IMR-90 (cell line): ENCODE data around the gene PIP4K2A. TPM values are rescaled to one million over a fixed set of nuclear protein-coding genes. Genes with fewer than 3 reads are reported as not detected.
A peak's percentile ranks its signal among the peaks of the same experiment; 100 is the strongest.

ENCODE experiments used
- ATAC-seq: fragments of 200-7000 bp; cut with Tn5 transposase; 2 replicates; pipeline ENCODE4 v1.9.1; 2020; ENCODE audit warnings: low read depth, mild to moderate bottlenecking, moderate library complexity
- BruUV-seq: library from RNA; stranded (reverse); fragments of 400-500 nt; replicated peaks from 2 replicates; lab custom pipeline; 2021; lab: Mats Ljungman, UMichigan
- CTCF ChIA-PET: fragments of 300-600 bp; formaldehyde crosslinking; extraction: SDS; loops from one replicate; lab custom pipeline; 2021; ENCODE audit warnings: antibody characterized with exemption; lab: Yijun Ruan, JAX
- POLR2A ChIA-PET: fragments of 300-600 bp; sonication (Branson Sonifier 250); formaldehyde crosslinking; loops from one replicate; lab custom pipeline; 2022; ENCODE audit warnings: antibody characterized with exemption; ENCODE audit not compliant: unreplicated experiment; lab: Charles Lee
- DNase-seq: peaks from one replicate; pipeline ENCODE4 v3.0.0; 2013
- H2AFZ ChIP-seq: replicated peaks from 2 replicates; pipeline ENCODE3; 2013; ENCODE audit warnings: low read length, mild to moderate bottlenecking; ENCODE audit not compliant: poor library complexity
- H2AK5ac ChIP-seq: 2 replicates; pipeline ENCODE4 v1.6.1; 2013; ENCODE audit warnings: low read depth, low read length, inconsistent platforms
- H2AK9ac ChIP-seq: replicated peaks from 2 replicates; pipeline ENCODE3; 2013; ENCODE audit warnings: mild to moderate bottlenecking, low read depth, low read length, moderate library complexity; ENCODE audit not compliant: poor library complexity
- H2BK120ac ChIP-seq: 2 replicates; pipeline ENCODE4 v1.6.1; 2013; ENCODE audit warnings: low read depth, low read length, inconsistent platforms
- H2BK15ac ChIP-seq: 3 replicates; pipeline ENCODE4 v1.6.1; 2013; ENCODE audit warnings: low read depth, low read length, inconsistent platforms
- H2BK20ac ChIP-seq: 2 replicates; pipeline ENCODE4 v1.6.1; 2013; ENCODE audit warnings: low read depth, mild to moderate bottlenecking, inconsistent platforms, low read length, moderate library complexity
- H2BK5ac ChIP-seq: 2 replicates; pipeline ENCODE4 v1.6.1; 2013; ENCODE audit warnings: mild to moderate bottlenecking, low read depth, low read length, inconsistent platforms; ENCODE audit not compliant: poor library complexity, severe bottlenecking
- H3K14ac ChIP-seq: replicated peaks from 2 replicates; pipeline ENCODE4 v1.6.1; 2013; ENCODE audit warnings: low read depth, low read length, inconsistent platforms
- H3K18ac ChIP-seq: 2 replicates; pipeline ENCODE4 v1.6.1; 2013; ENCODE audit warnings: low read depth, low read length, control low read depth
- H3K23ac ChIP-seq: 2 replicates; pipeline ENCODE4 v1.6.1; 2013; ENCODE audit warnings: low read depth, low read length, inconsistent platforms
- H3K27ac ChIP-seq: 2 replicates; pipeline ENCODE4 v1.5.1; 2013; ENCODE audit warnings: mild to moderate bottlenecking, control low read depth, low read length; ENCODE audit not compliant: insufficient read depth
- H3K27me3 ChIP-seq: 2 replicates; pipeline ENCODE4 v1.6.1; 2013; ENCODE audit warnings: low read length; ENCODE audit not compliant: control insufficient read depth, insufficient read depth
- H3K36me3 ChIP-seq: 2 replicates; pipeline ENCODE4 v1.6.1; 2013; ENCODE audit warnings: low read length, mixed read lengths; ENCODE audit not compliant: control insufficient read depth, insufficient read depth
- H3K4ac ChIP-seq: 2 replicates; pipeline ENCODE4 v1.6.1; 2013; ENCODE audit warnings: low read depth, low read length, inconsistent platforms
- H3K4me1 ChIP-seq: 2 replicates; pipeline ENCODE4 v1.6.1; 2013; ENCODE audit warnings: low read length, mixed read lengths; ENCODE audit not compliant: control insufficient read depth, insufficient read depth
- H3K4me2 ChIP-seq: 2 replicates; pipeline ENCODE4 v1.6.1; 2013; ENCODE audit warnings: low read depth, mild to moderate bottlenecking, control low read depth, low read length, moderate library complexity
- H3K4me3 ChIP-seq: 2 replicates; pipeline ENCODE4 v1.5.1; 2013; ENCODE audit warnings: low read depth, mild to moderate bottlenecking, control low read depth, low read length, moderate library complexity; ENCODE audit not compliant: insufficient read depth
- H3K56ac ChIP-seq: 2 replicates; pipeline ENCODE4 v1.6.1; 2013; ENCODE audit warnings: low read length, inconsistent platforms; ENCODE audit not compliant: insufficient read depth; ENCODE audit errors: extremely low read depth
- H3K79me1 ChIP-seq, 2 experiments: 2 replicates each; pipeline ENCODE4 v1.6.1; 2013; ENCODE audit warnings: low read length in 2 of 2, inconsistent platforms in 1 of 2, low read depth in 1 of 2
- H3K9ac ChIP-seq: 2 replicates; pipeline ENCODE4 v1.6.1; 2013; ENCODE audit warnings: low read depth, low read length, control low read depth
- H3K9me1 ChIP-seq: 2 replicates; pipeline ENCODE4 v1.6.1; 2013; ENCODE audit warnings: low read length, inconsistent platforms; ENCODE audit not compliant: insufficient read depth
- H3K9me3 ChIP-seq: 2 replicates; pipeline ENCODE4 v1.6.1; 2013; ENCODE audit warnings: low read length; ENCODE audit not compliant: control insufficient read depth, insufficient read depth
- H4K20me1 ChIP-seq: 2 replicates; pipeline ENCODE4 v1.6.1; 2013; ENCODE audit warnings: low read length, inconsistent platforms; ENCODE audit not compliant: insufficient read depth
- H4K5ac ChIP-seq: 2 replicates; pipeline ENCODE4 v1.6.1; 2013; ENCODE audit warnings: mild to moderate bottlenecking, low read depth, low read length, control low read depth
- H4K8ac ChIP-seq, 2 experiments: 2 replicates each; pipeline ENCODE4 v1.6.1; 2013; ENCODE audit warnings: low read depth in 2 of 2, low read length in 2 of 2, control low read depth in 1 of 2, inconsistent platforms in 1 of 2
- H4K91ac ChIP-seq: 2 replicates; pipeline ENCODE4 v1.6.1; 2013; ENCODE audit warnings: low read depth, low read length, inconsistent platforms; ENCODE audit not compliant: insufficient read depth
- BHLHE40 ChIP-seq: fragments of 150-350 bp; IDR thresholded peaks from 2 replicates; pipeline ENCODE4 v1.6.1; 2016; ENCODE audit warnings: mild to moderate bottlenecking, low read depth, low read length
- CEBPB ChIP-seq: IDR thresholded peaks from 2 replicates; pipeline ENCODE4 v1.6.1; 2012; ENCODE audit warnings: low read depth, low read length, improper control_type of control experiment
- CHD1 ChIP-seq: IDR thresholded peaks from 2 replicates; pipeline ENCODE4 v1.6.1; 2012; ENCODE audit warnings: low read depth, low read length, improper control_type of control experiment
- CTCF ChIP-seq: conservative IDR thresholded peaks from 2 replicates; pipeline ENCODE4 v1.5.1; 2012; ENCODE audit warnings: mild to moderate bottlenecking, low read depth, low read length, improper control_type of control experiment
- FOS ChIP-seq: fragments of 150-350 bp; IDR thresholded peaks from 2 replicates; pipeline ENCODE4 v1.6.1; 2016; ENCODE audit warnings: low read depth, low read length
- MAFK ChIP-seq: IDR thresholded peaks from 2 replicates; pipeline ENCODE4 v1.6.1; 2012; ENCODE audit warnings: low read depth, low read length, improper control_type of control experiment
- POLR2A ChIP-seq: IDR thresholded peaks from 2 replicates; pipeline ENCODE4 v1.6.1; 2012; ENCODE audit warnings: mild to moderate bottlenecking, low read depth, low read length
- RAD21 ChIP-seq: IDR thresholded peaks from 2 replicates; pipeline ENCODE4 v1.6.1; 2012; ENCODE audit warnings: low read length, improper control_type of control experiment
- RFX5 ChIP-seq: IDR thresholded peaks from 2 replicates; pipeline ENCODE4 v1.8.0; 2012; ENCODE audit warnings: low read depth, mild to moderate bottlenecking, low read length, moderate library complexity
- SMC3 ChIP-seq: fragments of 150-350 bp; IDR thresholded peaks from 2 replicates; pipeline ENCODE4 v1.6.1; 2016; ENCODE audit warnings: low read depth, mild to moderate bottlenecking, antibody characterized with exemption, low read length, moderate library complexity
- USF2 ChIP-seq: fragments of 150-350 bp; IDR thresholded peaks from 2 replicates; pipeline ENCODE4 v1.6.1; 2017; ENCODE audit warnings: mild to moderate bottlenecking, antibody characterized with exemption, low read length, low read depth
- WGBS, 2 experiments: methylation state at CpG; one replicate each; pipeline versions ENCODE4 v1.1.5 to v1.1.7; 2013; ENCODE audit warnings: missing lambda C conversion rate in 2 of 2; ENCODE audit not compliant: insufficient read length in 1 of 2; ENCODE audit errors: extremely low coverage in 2 of 2; 5-methylcytosine and 5-hydroxymethylcytosine counted together
- dilution Hi-C: fragments of 300-500 bp; cut with HindIII; formaldehyde crosslinking; loops from one replicate; pipeline ENCODE4 v1.14.3; 2018; ENCODE audit warnings: low sequenced_read_pairs; ENCODE audit not compliant: unreplicated experiment
- in situ Hi-C: fragments of 300-500 bp; cut with MboI; formaldehyde crosslinking; loops from 3 replicates; pipeline ENCODE4 v1.14.3; 2019; ENCODE audit warnings: low sequenced_read_pairs, inconsistent platforms, mixed read lengths
- intact Hi-C: fragments of 100-400 bp; cut with micrococcal nuclease; formaldehyde crosslinking; loops from 2 replicates; pipeline ENCODE4 v1.10.0; 2022
- polyA plus RNA-seq, 3 experiments: library from polyadenylated mRNA; depleted of rRNA; stranded (reverse); fragments of >200 nt; gene quantifications; 2 replicates each; pipeline ENCODE4 v1.2.3, GENCODE V29; 2012; ENCODE audit warnings: low replicate concordance in 1 of 3
- total RNA-seq: library from RNA; depleted of rRNA; stranded (reverse); fragments of >200 nt; gene quantifications from 2 replicates; pipeline ENCODE4 v1.2.3, GENCODE V29; 2012

The PIP4K2A gene
- total and polyA plus RNA-seq, 2 of the 4 experiments (the other 2 are of a cell fraction), result 9.8 to 18.1 TPM

- intact Hi-C loops, result loop anchor here (5.0 to 10.0 kb wide), 2 partner anchors 114 to 216 kb away; partner anchors contain the start of gene PIP4K2A
- Histone ChIP-seq H4K5ac (peak overlapping the region; percentile 46), H3K4me2 (peak overlapping the region; percentile 3; the same call in 1 of the 2 replicates), H2BK5ac (peak overlapping the region; percentile 22), H3K9me1 (peaks cover 24% of the 10 kb centered on the region), H3K4ac (peak overlapping the region; percentile 96), H3K18ac (peak overlapping the region; percentile 48), H2BK120ac (peak overlapping the region; percentile 93), H3K9me3 (no peaks in the 10 kb centered on the region), H3K56ac (peak overlapping the region; percentile 5; the same call in 1 of the 2 replicates), H3K27me3 (no peaks in the 10 kb centered on the region), H3K36me3 (peaks cover 1% of the 10 kb centered on the region; the same call in 1 of the 2 replicates), H4K8ac (peak overlapping the region in 1 of 2 experiments; percentile 80; a peak in 2 of 4 replicates), H4K91ac (peak overlapping the region; percentile 61), H2BK15ac (peak overlapping the region; percentile 49; the same call in 2 of the 3 replicates), H4K20me1 (peaks cover 4% of the 10 kb centered on the region; the same call in 1 of the 2 replicates), H3K4me3 (no peak overlapping the region), H3K23ac (peak overlapping the region; percentile 65), H2AK9ac (no peak overlapping the region), H3K9ac (no peak overlapping the region), H3K14ac (peak overlapping the region; percentile 34), H2AK5ac (peak overlapping the region; percentile 73), H3K79me1 (peaks cover 14 to 59% of the 10 kb centered on the region in 2 experiments), H3K27ac (peak overlapping the region; percentile 34), H3K4me1 (peaks cover 15% of the 10 kb centered on the region), H2AFZ (peak overlapping the region; percentile 3), H2BK20ac (peak overlapping the region; percentile 77)
- ChIA-PET CTCF (no interaction called here), POLR2A (no interaction called here)
- 83% methylated on average over 1 of the region's 3 CpGs; no CpG with 5 or more reads in 1 of the 2 experiments for WGBS, 2 experiments
- ATAC-seq, result no peak; the same call in 1 of the 2 replicates
- TF ChIP-seq SMC3 (no peak), CHD1 (no peak), CTCF (no peak), POLR2A (no peak), FOS (no peak), RAD21 (no peak), MAFK (no peak), BHLHE40 (no peak), RFX5 (no peak), CEBPB (no peak), USF2 (no peak)
- BruUV-seq, result no TSS peak
- dilution Hi-C loops, result no loop called here
- no peak for DNase-seq
- in situ Hi-C loops, result loop anchor here (25.0 kb wide), 1 partner anchor 214 kb away; no protein-coding TSS in a partner anchor
Measured at GRCh38 chr10:22598478-22598877, 115.9 kb downstream of the PIP4K2A start.
